Choroid plexus epithelial cell (primary cell): ENCODE data around the gene CSTPP1.
A peak's percentile ranks its signal among the peaks of the same experiment; 100 is the strongest.

Source experiments
- DNase-seq: peaks from one replicate; pipeline ENCODE4 v3.0.0-alpha.2; 2010; ENCODE audit warnings: low read depth
- H3K4me3 ChIP-seq: 2 replicates; pipeline ENCODE4 v1.5.1; 2011; ENCODE audit warnings: low read depth, mild to moderate bottlenecking, control low read depth, low read length, moderate library complexity
- CTCF ChIP-seq: conservative IDR thresholded peaks from 2 replicates; pipeline ENCODE4 v1.5.1; 2011; ENCODE audit warnings: low read depth, mild to moderate bottlenecking, control low read depth, inconsistent platforms, low read length, moderate library complexity

Gene CSTPP1

GRCh38 chr11:46978005-46978491 lies 41.5 kb downstream of the CSTPP1 start:
- TF ChIP-seq CTCF = no peak

GRCh38 chr11:46979358-46979757 lies 42.8 kb downstream of the CSTPP1 start:
- no peak for DNase-seq
- no peak for TF ChIP-seq CTCF
- H3K4me3 ChIP-seq = no peak overlapping the region

More at GRCh38 chr11:46978005-46978491, 41.5 kb downstream of the CSTPP1 start:
- peak; percentile 13 for DNase-seq
- H3K4me3 ChIP-seq = no peak overlapping the region

- no peak for TF ChIP-seq CTCF
- no peak overlapping the region for H3K4me3 ChIP-seq
- no peak for DNase-seq
These were observed 44.9 kb downstream of the CSTPP1 start for GRCh38 chr11:46981436-46981835.

DNA sequence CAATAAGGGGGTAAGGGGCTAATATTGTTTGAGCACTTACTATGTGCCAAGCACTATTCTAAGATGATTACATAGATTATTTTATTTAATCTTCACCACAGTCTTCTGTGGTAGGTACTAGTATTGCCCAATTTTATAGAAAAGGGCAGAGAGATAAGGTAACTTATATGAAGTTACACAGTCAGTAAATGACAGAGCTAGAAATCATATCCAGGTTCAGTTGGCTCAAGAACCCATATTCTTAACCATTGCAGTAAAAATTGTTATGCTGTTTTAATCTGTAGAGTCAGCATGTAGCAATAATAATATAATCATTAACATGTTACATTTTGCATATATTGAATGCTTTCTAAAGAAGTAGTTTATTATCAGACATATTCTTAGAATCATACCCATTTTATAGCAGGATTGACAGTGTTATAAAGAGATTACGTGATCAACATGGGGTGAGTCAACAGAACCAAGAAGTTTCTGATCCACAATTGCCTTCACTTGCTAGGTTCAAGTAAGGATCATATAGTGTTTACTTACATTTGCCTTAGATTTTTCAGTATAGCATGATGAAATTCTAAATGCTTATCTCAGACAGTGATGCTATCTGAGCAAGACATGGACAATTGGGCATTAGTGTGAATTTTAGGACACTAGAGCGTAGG lies 46.4 kb downstream of the CSTPP1 start:
- H3K4me3 ChIP-seq = no peak overlapping the region
- no peak for DNase-seq
- no peak for TF ChIP-seq CTCF

DNA sequence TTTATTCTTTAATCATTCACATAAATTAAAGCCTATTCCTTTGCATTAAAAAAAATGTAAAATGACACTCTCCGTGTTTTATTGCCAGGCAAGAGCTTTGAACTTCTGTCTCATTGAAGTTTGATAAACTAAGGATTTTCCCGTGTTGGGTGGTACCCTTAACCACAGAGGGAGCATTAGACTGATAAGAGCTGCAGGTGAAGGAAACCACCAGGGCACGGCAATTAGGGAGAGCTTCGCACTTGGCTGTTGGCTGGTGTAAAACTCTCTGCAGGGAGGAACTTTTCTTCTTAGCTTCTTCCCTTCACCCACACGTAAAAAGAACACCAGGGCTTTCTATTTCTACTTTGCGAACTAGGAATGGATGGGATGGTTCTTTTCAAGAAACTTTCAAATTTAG lies 47.0 kb downstream of the CSTPP1 start:
- DNase-seq = no peak
- H3K4me3 ChIP-seq = no peak overlapping the region
- no peak for TF ChIP-seq CTCF

- no peak for DNase-seq
- no peak overlapping the region for H3K4me3 ChIP-seq
- TF ChIP-seq CTCF = no peak
These were observed 48.0 kb downstream of the CSTPP1 start for GRCh38 chr11:46984548-46984947.

GRCh38 chr11:46984987-46985386 lies 48.4 kb downstream of the CSTPP1 start:
- TF ChIP-seq CTCF = no peak
- no peak overlapping the region for H3K4me3 ChIP-seq
- no peak for DNase-seq
